Stimulated activated CD4-positive, alpha-beta T cell treated with anti-CD3 and anti-CD28 coated beads, TNF-alpha, amount 100 ng/mL, for 24 hours (primary cell): ENCODE data around the gene SPRYD7.
"Not testable (repeated sequence)": the region's sequence is repeated elsewhere in the genome, so short reads cannot be mapped to it uniquely, and the experiment has no call there.

Experiments used
- DNase-seq, 3 experiments: peaks; one replicate each; pipeline ENCODE4 v3.0.0-alpha.2; 2020; ENCODE audit warnings: low read depth in 3 of 3

The SPRYD7 gene

GRCh38 chr13:49932868-49933267 is 3.3 kb downstream of the SPRYD7 start:
- DNase-seq, result no peak

GRCh38 chr13:49932066-49932465 is 4.1 kb downstream of the SPRYD7 start:
- DNase-seq, result no peak

- DNase-seq, result no peak
Measured at GRCh38 chr13:49927755-49928154, 8.4 kb downstream of the SPRYD7 start.

GRCh38 chr13:49925881-49926418 is 10.2 kb downstream of the SPRYD7 start:
- no peak for DNase-seq

GRCh38 chr13:49922301-49922700 is 13.8 kb downstream of the SPRYD7 start:
- no peak for DNase-seq

GRCh38 chr13:49920969-49921368 is 15.2 kb downstream of the SPRYD7 start:
- DNase-seq, result not testable (repeated sequence)

- DNase-seq, result not testable (repeated sequence)
Measured at GRCh38 chr13:49918106-49918505, 18.0 kb downstream of the SPRYD7 start.

- no peak for DNase-seq
Measured at GRCh38 chr13:49914947-49915346, 21.2 kb downstream of the SPRYD7 start.

GRCh38 chr13:49908637-49909036 is 27.5 kb downstream of the SPRYD7 start:
- no peak for DNase-seq

- no peak for DNase-seq
Measured at GRCh38 chr13:49904729-49905456, 31.2 kb downstream of the SPRYD7 start.

- no peak for DNase-seq
Measured at GRCh38 chr13:49898792-49899191, 37.3 kb downstream of the SPRYD7 start.

- DNase-seq, result no peak
Measured at GRCh38 chr13:49897713-49898112, 38.4 kb downstream of the SPRYD7 start.

GRCh38 chr13:49895826-49896225 is 40.3 kb downstream of the SPRYD7 start:
- no peak for DNase-seq

- DNase-seq, result no peak
Measured at GRCh38 chr13:49893591-49893990, 42.5 kb downstream of the SPRYD7 start.

GRCh38 chr13:49890376-49890775 is 45.8 kb downstream of the SPRYD7 start:
- no peak for DNase-seq

GRCh38 chr13:49878682-49879081 is 57.5 kb downstream of the SPRYD7 start:
- DNase-seq, result no peak

GRCh38 chr13:49877629-49878218 is 58.4 kb downstream of the SPRYD7 start:
- no peak for DNase-seq

GRCh38 chr13:49874430-49874829 is 61.7 kb downstream of the SPRYD7 start:
- no peak for DNase-seq

GRCh38 chr13:49869519-49869918 is 66.6 kb downstream of the SPRYD7 start:
- no peak for DNase-seq

- DNase-seq, result no peak
Measured at GRCh38 chr13:49867834-49868233, 68.3 kb downstream of the SPRYD7 start.

- DNase-seq, result no peak
Measured at GRCh38 chr13:49865218-49865617, 70.9 kb downstream of the SPRYD7 start.

- no peak for DNase-seq
Measured at GRCh38 chr13:49864509-49864908, 71.6 kb downstream of the SPRYD7 start.
